Pancreas (tissue), 10 donors: ENCODE measurements around the gene TPP1. TPM values are rescaled to one million over a fixed set of nuclear protein-coding genes. Genes with fewer than 3 reads are reported as not detected.

Experiments
- ATAC-seq, 4 donors: fragments of 200-7000 bp; cut with Tn5 transposase; one replicate each; pipeline versions ENCODE4 v1.8.0 to v1.9.1; 2020; ENCODE audit warnings: mild to moderate bottlenecking in 4 of 4, moderate library complexity in 4 of 4
- DNase-seq, 6 donors: peaks; one replicate each; pipeline ENCODE4 v3.0.0-alpha.2; 2020
- FAIRE-seq: peaks from 2 replicates; lab custom pipeline; 2012; peaks lifted over from hg19 to GRCh38; lab: Jason Lieb, UNC
- H3K27ac ChIP-seq, 4 donors: fragments of 200-600 bp; sonication (generic); 1 replicate in 3 of 4; 2 replicates in 1 of 4; pipeline versions ENCODE4 v1.5.0 to v1.8.0; 2020
- H3K27me3 ChIP-seq, 4 donors: fragments of 200-600 bp; one replicate each; pipeline ENCODE4 v1.8.0; 2021
- H3K36me3 ChIP-seq, 3 donors: fragments of 200-600 bp; sonication (generic) in 1 of 3; one replicate each; pipeline versions ENCODE4 v1.5.0 to v1.8.0; 2020 to 2021
- H3K4me1 ChIP-seq, 3 donors: fragments of 200-600 bp; one replicate each; pipeline ENCODE4 v1.8.0; 2021
- H3K4me3 ChIP-seq, 4 donors: fragments of 200-600 bp; sonication (generic) in 2 of 4; one replicate each; pipeline versions ENCODE4 v1.5.0 to v1.8.0; 2020 to 2021
- H3K9me3 ChIP-seq, 4 donors: fragments of 200-600 bp; one replicate each; pipeline ENCODE4 v1.8.0; 2021
- CTCF ChIP-seq, 4 donors: fragments of 200-600 bp; sonication (generic) in 3 of 4; IDR thresholded peaks; one replicate each; pipeline versions ENCODE4 v1.5.0 to v1.8.0; 2021; ENCODE audit warnings: antibody characterized with exemption in 4 of 4
- WGBS, 2 donors: extraction: QIAGEN DNeasy Blood & Tissue Kit; methylation state at CpG; one replicate each; pipeline ENCODE4 v1.1.7; 2013; 5-methylcytosine and 5-hydroxymethylcytosine counted together
- intact Hi-C, 3 donors: fragments of 100-400 bp; cut with DNase I; formaldehyde crosslinking; loops; one replicate each; pipeline versions ENCODE4 v1.11.1 to v1.14.2; 2022
- polyA plus RNA-seq, 2 donors: library from polyadenylated mRNA; stranded (reverse); fragments of 200-250 nt; gene quantifications; one replicate each; pipeline ENCODE4 v1.2.3, GENCODE V29; 2013
- total RNA-seq, 6 donors: library from RNA; stranded (reverse); fragmentation: NEBNext Ultra II Directional in 4 of 6; extraction: Animal tissue kit (Norgen Biotek cat#: 25700) in 4 of 6; gene quantifications; one replicate each; pipeline versions ENCODE4 v1.2.1 to v1.2.4, GENCODE V29; 2021 to 2023
- donor health status: healthy with polysubstance abuse.
- donor health status: DM: no; HTN: no; CAD: no; lungs with moderate emphysema.
- donor health status: DM: no; HTN: no; CAD: no.
- donor health status: control.
- donor health status: control.
- donor health status: Bipolar disorder and iron deficiency.
- donor health status: DM: yes; HTN: yes; CAD: no.
- donor health status: DM: no; HTN: no; CAD: no.
- donor health status: DM: no; HTN: no; CAD: no.
- donor health status: DM: yes; HTN: yes; CAD: no.

TPP1 gene
- total and polyA plus RNA-seq, 8 donors, result 19.6 to 88.6 (median 24.6) TPM

GRCh38 chr11:6594142-6594768 is 25.0 kb downstream of the TPP1 start:
- Histone ChIP-seq H3K4me3 (no peak overlapping the region), H3K9me3 (no peaks in the 10 kb centered on the region), H3K4me1 (peaks cover 0 to 5% (median 0%) of the 10 kb centered on the region in 3 donors), H3K27ac (no peak overlapping the region), H3K27me3 (no peaks in the 10 kb centered on the region), H3K36me3 (peaks cover 0 to 13% (median 3%) of the 10 kb centered on the region in 3 donors)
- 89 to 92% methylated on average over 3 of the region's 3 CpGs for WGBS, 2 donors
- DNase-seq, result peak in 1 of 6 donors; percentile 24
- no peak for TF ChIP-seq CTCF (IDR thresholded peaks at IDR 0.05)
- ATAC-seq, result no peak
- intact Hi-C loops, result no loop called here
- FAIRE-seq, result no peak

GRCh38 chr11:6588018-6588417 is 31.2 kb downstream of the TPP1 start:
- ATAC-seq, result no peak
- H3K36me3 ChIP-seq, result peaks cover 0 to 10% (median 0%) of the 10 kb centered on the region in 3 donors
- H3K27ac ChIP-seq, result no peak overlapping the region
- no peaks in the 10 kb centered on the region for H3K4me1 ChIP-seq
- no peaks in the 10 kb centered on the region for H3K9me3 ChIP-seq
- WGBS, 2 donors, result 83 to 90% methylated on average over 1 of the region's 1 CpG
- no peak for FAIRE-seq
- H3K27me3 ChIP-seq, result no peaks in the 10 kb centered on the region
- H3K4me3 ChIP-seq, result no peak overlapping the region
- intact Hi-C loops, result loop anchor here in 1 of 3 donors (5.0 kb wide), 1 partner anchor 41 kb away; no protein-coding TSS in a partner anchor
- no peak for DNase-seq
- TF ChIP-seq CTCF (IDR thresholded peaks at IDR 0.05), result no peak

- no peak for FAIRE-seq
- 55 to 63% methylated on average over 11 of the region's 11 CpGs for WGBS, 2 donors
- no peaks in the 10 kb centered on the region for H3K9me3 ChIP-seq
- peak; percentile 99 to 100 (median 100) for ATAC-seq
- H3K27ac ChIP-seq, result no peak overlapping the region
- TF ChIP-seq CTCF (IDR thresholded peaks at IDR 0.05), result no peak
- H3K36me3 ChIP-seq, result peaks cover 0 to 7% (median 0%) of the 10 kb centered on the region in 3 donors
- intact Hi-C loops, result loop anchor here in 1 of 3 donors (5.0 kb wide), 1 partner anchor 40 kb away; no protein-coding TSS in a partner anchor
- no peaks in the 10 kb centered on the region for H3K4me1 ChIP-seq
- peak; percentile 70 to 90 (median 80) for DNase-seq
- no peaks in the 10 kb centered on the region for H3K27me3 ChIP-seq
- H3K4me3 ChIP-seq, result no peak overlapping the region
These were observed 31.8 kb downstream of the TPP1 start for GRCh38 chr11:6587360-6587953.

- H3K4me3 ChIP-seq, result no peak overlapping the region
- H3K4me1 ChIP-seq, result no peaks in the 10 kb centered on the region
- H3K9me3 ChIP-seq, result no peaks in the 10 kb centered on the region
- FAIRE-seq (no peak), DNase-seq (no peak), ATAC-seq (no peak)
- H3K36me3 ChIP-seq, result no peaks in the 10 kb centered on the region
- H3K27me3 ChIP-seq, result no peaks in the 10 kb centered on the region
- no peak for TF ChIP-seq CTCF (IDR thresholded peaks at IDR 0.05)
- 96% methylated on average over 25 of the region's 25 CpGs for WGBS, 2 donors
- no peak overlapping the region for H3K27ac ChIP-seq
- intact Hi-C loops, result loop anchor here in 1 of 3 donors (5.0 kb wide), 1 partner anchor 39 kb away; no protein-coding TSS in a partner anchor
These were observed 32.5 kb downstream of the TPP1 start for GRCh38 chr11:6586434-6587359.
